ENCODE data around the gene ACE. TPM values are rescaled to one million over a fixed set of nuclear protein-coding genes. Genes with fewer than 3 reads are reported as not detected.

The ACE gene
- polyA plus RNA-seq, 1 donor (not counting 4 experiments of a cell fraction or from before 2014, with no cell fraction given): 0.07 TPM

DNA sequence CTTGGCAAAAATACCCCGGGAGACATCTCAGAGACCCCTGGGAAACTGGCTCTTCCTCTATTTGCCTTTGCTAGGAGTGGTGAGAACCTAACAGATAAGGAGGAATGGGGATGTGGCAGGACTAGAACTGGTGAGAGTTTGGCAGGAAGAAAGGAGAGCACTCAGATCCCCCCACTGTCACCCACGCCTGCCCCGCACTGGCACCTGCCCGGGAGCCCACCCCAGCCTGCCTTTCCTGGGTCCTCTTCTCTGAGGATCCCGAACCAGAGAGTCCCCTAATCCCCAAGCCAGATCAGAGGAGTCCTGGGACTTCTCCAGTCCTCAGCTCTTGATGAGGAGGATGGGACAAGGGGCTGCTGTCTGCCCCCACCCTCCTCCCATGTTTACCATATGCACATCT, 50.0 kb downstream of the ACE start:
- Histone ChIP-seq H3K9me3 (ENCODE audit: control insufficient read depth, low read depth, low read length) (no peaks in the 10 kb centered on the region), H3K27me3 (ENCODE audit: control insufficient read depth, extremely low read depth, insufficient read depth, low read length) (peaks cover 28% of the 10 kb centered on the region), H3K9me1 (ENCODE audit: control insufficient read depth, extremely low read depth, insufficient read depth, low read length) (no peaks in the 10 kb centered on the region), H4K20me1 (ENCODE audit: control insufficient read depth, extremely low read depth, insufficient read depth, low read length) (no peaks in the 10 kb centered on the region), H3K36me3 (ENCODE audit: control insufficient read depth in 2 of 2, extremely low read depth in 1 of 2, insufficient read depth in 2 of 2, low read length in 2 of 2) (no peaks in the 10 kb centered on the region), H3K27ac (ENCODE audit: control insufficient read depth, insufficient read depth, low read length) (no peak overlapping the region), H3K79me2 (ENCODE audit: control insufficient read depth, insufficient read depth, low read length) (no peaks in the 10 kb centered on the region), H3K4me1 (ENCODE audit: control insufficient read depth, extremely low read depth, insufficient read depth, low read length) (no peaks in the 10 kb centered on the region), H3K4me3 (ENCODE audit: control insufficient read depth in 2 of 3, extremely low read depth in 1 of 3, insufficient read depth in 2 of 3, low read depth in 1 of 3, low read length in 3 of 3) (no peak overlapping the region), H2AFZ (ENCODE audit: control insufficient read depth, low read length) (no peak overlapping the region), H3K9ac (ENCODE audit: control insufficient read depth, extremely low read depth, insufficient read depth, low read length) (no peak overlapping the region), H3K4me2 (ENCODE audit: control insufficient read depth, extremely low read depth, insufficient read depth, low read depth, low read length) (no peak overlapping the region)
- no peak for DNase-seq (ENCODE audit: low read depth, low spot score)
- no peak for FAIRE-seq
- dilution Hi-C loops (cut with MboI; ENCODE audit: extremely low pct_ligation_motif_present, low sequenced_read_pairs): no loop called here
- TF ChIP-seq, protein P1, sequence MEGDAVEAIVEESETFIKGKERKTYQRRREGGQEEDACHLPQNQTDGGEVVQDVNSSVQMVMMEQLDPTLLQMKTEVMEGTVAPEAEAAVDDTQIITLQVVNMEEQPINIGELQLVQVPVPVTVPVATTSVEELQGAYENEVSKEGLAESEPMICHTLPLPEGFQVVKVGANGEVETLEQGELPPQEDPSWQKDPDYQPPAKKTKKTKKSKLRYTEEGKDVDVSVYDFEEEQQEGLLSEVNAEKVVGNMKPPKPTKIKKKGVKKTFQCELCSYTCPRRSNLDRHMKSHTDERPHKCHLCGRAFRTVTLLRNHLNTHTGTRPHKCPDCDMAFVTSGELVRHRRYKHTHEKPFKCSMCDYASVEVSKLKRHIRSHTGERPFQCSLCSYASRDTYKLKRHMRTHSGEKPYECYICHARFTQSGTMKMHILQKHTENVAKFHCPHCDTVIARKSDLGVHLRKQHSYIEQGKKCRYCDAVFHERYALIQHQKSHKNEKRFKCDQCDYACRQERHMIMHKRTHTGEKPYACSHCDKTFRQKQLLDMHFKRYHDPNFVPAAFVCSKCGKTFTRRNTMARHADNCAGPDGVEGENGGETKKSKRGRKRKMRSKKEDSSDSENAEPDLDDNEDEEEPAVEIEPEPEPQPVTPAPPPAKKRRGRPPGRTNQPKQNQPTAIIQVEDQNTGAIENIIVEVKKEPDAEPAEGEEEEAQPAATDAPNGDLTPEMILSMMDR (optimal IDR thresholded peaks at IDR 0.05 in 1 of 3, IDR thresholded peaks at IDR 0.05 in 1 of 3, conservative IDR thresholded peaks at IDR 0.05 in 1 of 3; ENCODE audit: extremely low read depth in 1 of 3, insufficient read depth in 2 of 3, low read length in 3 of 3): no peak
- TF ChIP-seq EZH2 (IDR thresholded peaks at IDR 0.05; ENCODE audit: low read length): no peak

DNA sequence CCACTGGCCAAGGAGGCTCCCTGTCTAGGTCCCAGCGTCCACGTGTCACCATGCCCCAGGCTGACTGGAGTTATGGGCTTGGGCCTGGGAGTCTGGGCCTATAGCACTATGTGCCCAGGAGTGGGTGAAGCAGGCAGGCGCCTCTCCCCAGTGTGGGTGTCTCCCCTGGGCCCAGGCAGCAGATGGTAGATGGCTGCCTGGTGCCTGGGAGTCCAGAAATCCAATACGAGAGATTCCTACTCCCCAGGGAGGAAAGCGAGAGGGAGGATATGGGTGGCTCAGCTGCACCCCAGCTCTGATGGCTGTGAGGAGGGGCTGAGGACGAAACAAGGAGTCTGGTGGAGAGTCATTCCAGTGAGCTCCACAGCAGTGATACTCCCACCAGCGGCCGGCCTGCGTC, 51.3 kb downstream of the ACE start:
- Histone ChIP-seq H3K4me3 (ENCODE audit: control insufficient read depth in 2 of 3, extremely low read depth in 1 of 3, insufficient read depth in 2 of 3, low read depth in 1 of 3, low read length in 3 of 3) (no peak overlapping the region), H3K27me3 (ENCODE audit: control insufficient read depth, extremely low read depth, insufficient read depth, low read length) (peaks cover 31% of the 10 kb centered on the region), H3K9ac (ENCODE audit: control insufficient read depth, extremely low read depth, insufficient read depth, low read length) (no peak overlapping the region), H3K4me2 (ENCODE audit: control insufficient read depth, extremely low read depth, insufficient read depth, low read depth, low read length) (no peak overlapping the region), H3K36me3 (ENCODE audit: control insufficient read depth in 2 of 2, extremely low read depth in 1 of 2, insufficient read depth in 2 of 2, low read length in 2 of 2) (no peaks in the 10 kb centered on the region), H3K4me1 (ENCODE audit: control insufficient read depth, extremely low read depth, insufficient read depth, low read length) (no peaks in the 10 kb centered on the region), H3K79me2 (ENCODE audit: control insufficient read depth, insufficient read depth, low read length) (no peaks in the 10 kb centered on the region), H3K9me3 (ENCODE audit: control insufficient read depth, low read depth, low read length) (no peaks in the 10 kb centered on the region), H2AFZ (ENCODE audit: control insufficient read depth, low read length) (no peak overlapping the region), H3K9me1 (ENCODE audit: control insufficient read depth, extremely low read depth, insufficient read depth, low read length) (no peaks in the 10 kb centered on the region), H4K20me1 (ENCODE audit: control insufficient read depth, extremely low read depth, insufficient read depth, low read length) (no peaks in the 10 kb centered on the region), H3K27ac (ENCODE audit: control insufficient read depth, insufficient read depth, low read length) (no peak overlapping the region)
- no peak for TF ChIP-seq EZH2 (IDR thresholded peaks at IDR 0.05; ENCODE audit: low read length)
- TF ChIP-seq, protein P1 (optimal IDR thresholded peaks at IDR 0.05 in 1 of 3, IDR thresholded peaks at IDR 0.05 in 1 of 3, conservative IDR thresholded peaks at IDR 0.05 in 1 of 3; ENCODE audit: extremely low read depth in 1 of 3, insufficient read depth in 2 of 3, low read length in 3 of 3): no peak
- DNase-seq (ENCODE audit: low read depth, low spot score) (no peak), FAIRE-seq (no peak)
- dilution Hi-C loops (cut with MboI; ENCODE audit: extremely low pct_ligation_motif_present, low sequenced_read_pairs): no loop called here
